HepG2 (cell line): ENCODE measurements around the gene CERS5. TPM values are rescaled to one million over a fixed set of nuclear protein-coding genes. Genes with fewer than 3 reads are reported as not detected.
A peak's percentile ranks its signal among the peaks of the same experiment; 100 is the strongest.

Experiments
- ARNT ChIP-seq: fragments of 450-650 bp; IDR thresholded peaks from 2 replicates; pipeline ENCODE4 v1.6.1; 2017
- IKZF4 ChIP-seq: sonication (generic); formaldehyde crosslinking; IDR thresholded peaks from 2 replicates; pipeline ENCODE4 v1.5.1; 2020; ENCODE audit warnings: borderline replicate concordance, mild to moderate bottlenecking, low read depth, missing genetic modification reagents; ENCODE audit errors: not compliant biosample characterization
- KDM1A ChIP-seq: IDR thresholded peaks from 2 replicates; pipeline ENCODE4 v1.6.1; 2016; ENCODE audit warnings: missing compliant biosample characterization
- KDM5B ChIP-seq: sonication (generic); formaldehyde crosslinking; IDR thresholded peaks from 2 replicates; pipeline ENCODE4 v1.4.0; 2020; ENCODE audit warnings: missing genetic modification reagents, mild to moderate bottlenecking, borderline replicate concordance
- MTF1 ChIP-seq: sonication (generic); formaldehyde crosslinking; IDR thresholded peaks from 2 replicates; pipeline ENCODE4 v1.5.0; 2020; ENCODE audit warnings: missing genetic modification reagents
- NR1H2 ChIP-seq: sonication (generic); formaldehyde crosslinking; IDR thresholded peaks from 2 replicates; pipeline ENCODE4 v1.8.1; 2022; ENCODE audit warnings: low read depth, missing genetic modification reagents, borderline replicate concordance
- SP1 ChIP-seq, 2 experiments: fragments of 450-650 bp in 1 of 2; sonication (generic) in 1 of 2; formaldehyde crosslinking in 1 of 2; IDR thresholded peaks; 2 replicates each; pipeline versions ENCODE4 v1.4.0 to v1.6.1; 2016 to 2020; ENCODE audit warnings: missing genetic modification reagents in 1 of 2
- SP140L ChIP-seq: sonication (generic); formaldehyde crosslinking; IDR thresholded peaks from 2 replicates; pipeline ENCODE4 v1.4.0; 2020; ENCODE audit warnings: missing genetic modification reagents, borderline replicate concordance
- SRSF4 ChIP-seq: fragments of 200-400 bp; formaldehyde crosslinking; IDR thresholded peaks from one replicate; pipeline ENCODE4 v1.6.1; 2018; ENCODE audit warnings: mild to moderate bottlenecking, low read depth, low read length, moderate library complexity; ENCODE audit not compliant: poor library complexity, severe bottlenecking
- TAF1 ChIP-seq: sonication (generic); formaldehyde crosslinking; IDR thresholded peaks from 2 replicates; pipeline ENCODE4 v1.4.0; 2020; ENCODE audit warnings: missing genetic modification reagents
- ZBED4 ChIP-seq: sonication (generic); formaldehyde crosslinking; IDR thresholded peaks from 2 replicates; pipeline ENCODE4 v1.4.0; 2020; ENCODE audit warnings: missing genetic modification reagents, borderline replicate concordance
- ZC3H13 ChIP-seq: sonication (generic); formaldehyde crosslinking; IDR thresholded peaks from 2 replicates; pipeline ENCODE4 v1.8.1; 2023; ENCODE audit warnings: mild to moderate bottlenecking, missing genetic modification reagents, moderate library complexity
- ZFP82 ChIP-seq: sonication (generic); formaldehyde crosslinking; IDR thresholded peaks from 2 replicates; pipeline ENCODE4 v1.5.1; 2020; ENCODE audit warnings: mild to moderate bottlenecking, missing genetic modification reagents, borderline replicate concordance
- ZNF225 ChIP-seq: sonication (generic); formaldehyde crosslinking; IDR thresholded peaks from 2 replicates; pipeline ENCODE4 v1.4.0; 2020; ENCODE audit warnings: mild to moderate bottlenecking, missing genetic modification reagents
- ZNF331 ChIP-seq: sonication (generic); formaldehyde crosslinking; IDR thresholded peaks from 2 replicates; pipeline ENCODE4 v1.4.0; 2020; ENCODE audit warnings: missing genetic modification reagents
- ZNF33B ChIP-seq: sonication (generic); formaldehyde crosslinking; IDR thresholded peaks from 2 replicates; pipeline ENCODE4 v1.5.1; 2020; ENCODE audit warnings: mild to moderate bottlenecking, missing genetic modification reagents
- ZNF720 ChIP-seq: sonication (generic); formaldehyde crosslinking; IDR thresholded peaks from 2 replicates; pipeline ENCODE4 v1.4.0; 2020; ENCODE audit warnings: missing genetic modification reagents
- ZNF792 ChIP-seq: IDR thresholded peaks from 2 replicates; pipeline ENCODE4 v1.6.1; 2016
- polyA plus RNA-seq, 8 experiments: library from polyadenylated mRNA; depleted of rRNA in 3 of 8; stranded (reverse) in 7 of 8; unstranded in 1 of 8; fragments of >200 nt; fragmentation: Illumina TruSeq in 4 of 8; extraction: Trizol in 4 of 8; gene quantifications; 2 replicates each; pipeline versions ENCODE4 v1.2.1 to v1.2.3, GENCODE V29; 2011 to 2016; ENCODE audit warnings: low read depth in 4 of 8, missing spikeins in 1 of 8, mixed read lengths in 1 of 8; ENCODE audit not compliant: insufficient read depth in 1 of 8
- total RNA-seq, 5 experiments: library from RNA; depleted of rRNA; stranded (reverse); fragments of >200 nt; fragmentation: Illumina TruSeq; extraction: Trizol; gene quantifications; 2 replicates each; pipeline ENCODE4 v1.2.3, GENCODE V29; 2016; ENCODE audit warnings: low read depth in 1 of 5
- TF ChIP-seq, protein P1 (sequence below): IDR thresholded peaks from 2 replicates; pipeline ENCODE4 v1.4.0; 2020; ENCODE audit warnings: mild to moderate bottlenecking, missing genetic modification reagents
- TF ChIP-seq, protein P2 (sequence below): sonication (generic); formaldehyde crosslinking; IDR thresholded peaks from 2 replicates; pipeline ENCODE4 v1.9.0; 2021; ENCODE audit warnings: missing genetic modification reagents, borderline replicate concordance

The CERS5 gene
- total and polyA plus RNA-seq, 2 of the 13 experiments (the other 11 are each of a cell fraction or from before 2014, with no cell fraction given), result 22.3 to 48.8 TPM

DNA sequence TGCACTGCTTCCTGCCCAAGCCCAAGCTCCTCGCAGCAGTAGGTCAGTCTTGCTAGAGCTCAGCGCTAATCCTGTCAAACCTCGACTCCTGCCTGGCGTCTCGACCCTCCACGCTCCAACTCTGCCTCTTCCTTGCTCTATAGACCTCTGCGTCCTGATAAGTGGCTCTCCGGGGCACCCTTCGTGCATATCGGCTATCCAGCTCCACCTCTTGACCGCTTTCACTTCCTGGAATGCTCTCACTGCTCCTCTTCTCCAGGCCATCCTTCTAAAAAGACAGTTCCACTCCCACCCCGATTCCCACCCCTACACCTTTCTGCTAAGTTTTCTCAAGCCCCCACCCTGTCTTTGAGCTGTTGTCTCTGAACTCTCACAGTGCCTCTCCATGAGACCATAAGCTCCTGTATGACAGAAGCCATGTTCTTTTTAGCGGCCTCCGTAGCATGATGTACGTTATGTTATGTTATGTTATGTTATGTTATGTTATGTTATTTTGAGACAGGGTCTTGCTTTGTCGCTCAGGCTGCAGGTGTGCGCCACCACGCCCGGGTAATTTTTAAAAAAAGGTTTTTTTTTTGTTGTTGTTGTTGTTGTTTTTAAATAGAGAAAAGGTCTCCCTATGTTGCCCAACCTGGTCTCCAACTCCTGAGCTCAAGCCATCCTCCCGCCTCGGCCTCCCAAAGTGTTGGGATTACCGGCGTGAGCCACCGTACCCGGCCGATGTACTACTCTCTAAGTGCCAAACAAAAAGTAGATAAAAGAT, 54.5 kb downstream of the CERS5 start (continued):
- TF ChIP-seq NR1H2 (CRISPR knock-in tag) (no peak), KDM1A (CRISPR knock-in tag) (no peak), MTF1 (CRISPR knock-in tag) (no peak), ZFP82 (CRISPR knock-in tag) (no peak), KDM5B (CRISPR knock-in tag) (no peak; the same call in 1 of the 2 replicates), SP1 (IDR thresholded peaks at IDR 0.05) (no peak), SP1 (CRISPR knock-in tag; IDR thresholded peaks at IDR 0.05) (no peak), IKZF4 (CRISPR knock-in tag) (peak; percentile 5), ZC3H13 (CRISPR knock-in tag) (no peak), ARNT (no peak), TAF1 (CRISPR knock-in tag) (peak; percentile 8; the same call in 1 of the 2 replicates), ZNF331 (CRISPR knock-in tag) (no peak), ZNF792 (CRISPR knock-in tag) (no peak), ZNF225 (CRISPR knock-in tag) (no peak; the same call in 1 of the 2 replicates), ZBED4 (CRISPR knock-in tag) (no peak), ZNF33B (CRISPR knock-in tag) (no peak), SP140L (CRISPR knock-in tag) (no peak), ZNF720 (no peak), SRSF4 (no peak)
- TF ChIP-seq, protein P1, sequence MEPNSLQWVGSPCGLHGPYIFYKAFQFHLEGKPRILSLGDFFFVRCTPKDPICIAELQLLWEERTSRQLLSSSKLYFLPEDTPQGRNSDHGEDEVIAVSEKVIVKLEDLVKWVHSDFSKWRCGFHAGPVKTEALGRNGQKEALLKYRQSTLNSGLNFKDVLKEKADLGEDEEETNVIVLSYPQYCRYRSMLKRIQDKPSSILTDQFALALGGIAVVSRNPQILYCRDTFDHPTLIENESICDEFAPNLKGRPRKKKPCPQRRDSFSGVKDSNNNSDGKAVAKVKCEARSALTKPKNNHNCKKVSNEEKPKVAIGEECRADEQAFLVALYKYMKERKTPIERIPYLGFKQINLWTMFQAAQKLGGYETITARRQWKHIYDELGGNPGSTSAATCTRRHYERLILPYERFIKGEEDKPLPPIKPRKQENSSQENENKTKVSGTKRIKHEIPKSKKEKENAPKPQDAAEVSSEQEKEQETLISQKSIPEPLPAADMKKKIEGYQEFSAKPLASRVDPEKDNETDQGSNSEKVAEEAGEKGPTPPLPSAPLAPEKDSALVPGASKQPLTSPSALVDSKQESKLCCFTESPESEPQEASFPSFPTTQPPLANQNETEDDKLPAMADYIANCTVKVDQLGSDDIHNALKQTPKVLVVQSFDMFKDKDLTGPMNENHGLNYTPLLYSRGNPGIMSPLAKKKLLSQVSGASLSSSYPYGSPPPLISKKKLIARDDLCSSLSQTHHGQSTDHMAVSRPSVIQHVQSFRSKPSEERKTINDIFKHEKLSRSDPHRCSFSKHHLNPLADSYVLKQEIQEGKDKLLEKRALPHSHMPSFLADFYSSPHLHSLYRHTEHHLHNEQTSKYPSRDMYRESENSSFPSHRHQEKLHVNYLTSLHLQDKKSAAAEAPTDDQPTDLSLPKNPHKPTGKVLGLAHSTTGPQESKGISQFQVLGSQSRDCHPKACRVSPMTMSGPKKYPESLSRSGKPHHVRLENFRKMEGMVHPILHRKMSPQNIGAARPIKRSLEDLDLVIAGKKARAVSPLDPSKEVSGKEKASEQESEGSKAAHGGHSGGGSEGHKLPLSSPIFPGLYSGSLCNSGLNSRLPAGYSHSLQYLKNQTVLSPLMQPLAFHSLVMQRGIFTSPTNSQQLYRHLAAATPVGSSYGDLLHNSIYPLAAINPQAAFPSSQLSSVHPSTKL, result no peak
- TF ChIP-seq, protein P2, sequence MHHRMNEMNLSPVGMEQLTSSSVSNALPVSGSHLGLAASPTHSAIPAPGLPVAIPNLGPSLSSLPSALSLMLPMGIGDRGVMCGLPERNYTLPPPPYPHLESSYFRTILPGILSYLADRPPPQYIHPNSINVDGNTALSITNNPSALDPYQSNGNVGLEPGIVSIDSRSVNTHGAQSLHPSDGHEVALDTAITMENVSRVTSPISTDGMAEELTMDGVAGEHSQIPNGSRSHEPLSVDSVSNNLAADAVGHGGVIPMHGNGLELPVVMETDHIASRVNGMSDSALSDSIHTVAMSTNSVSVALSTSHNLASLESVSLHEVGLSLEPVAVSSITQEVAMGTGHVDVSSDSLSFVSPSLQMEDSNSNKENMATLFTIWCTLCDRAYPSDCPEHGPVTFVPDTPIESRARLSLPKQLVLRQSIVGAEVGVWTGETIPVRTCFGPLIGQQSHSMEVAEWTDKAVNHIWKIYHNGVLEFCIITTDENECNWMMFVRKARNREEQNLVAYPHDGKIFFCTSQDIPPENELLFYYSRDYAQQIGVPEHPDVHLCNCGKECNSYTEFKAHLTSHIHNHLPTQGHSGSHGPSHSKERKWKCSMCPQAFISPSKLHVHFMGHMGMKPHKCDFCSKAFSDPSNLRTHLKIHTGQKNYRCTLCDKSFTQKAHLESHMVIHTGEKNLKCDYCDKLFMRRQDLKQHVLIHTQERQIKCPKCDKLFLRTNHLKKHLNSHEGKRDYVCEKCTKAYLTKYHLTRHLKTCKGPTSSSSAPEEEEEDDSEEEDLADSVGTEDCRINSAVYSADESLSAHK (CRISPR knock-in tag), result no peak
